ENCODE data around the gene ICOSLG. TPM values are rescaled to one million over a fixed set of nuclear protein-coding genes. Genes with fewer than 3 reads are reported as not detected.
"Not testable (repeated sequence)": the region's sequence is repeated elsewhere in the genome, so short reads cannot be mapped to it uniquely, and the experiment has no call there.

Gene ICOSLG
- total RNA-seq, 1 experiment from 2014 or later, result 0.57 TPM

GRCh38 chr21:44181506-44181905 is 59.2 kb downstream of the ICOSLG start:
- not testable (repeated sequence) for DNase-seq (ENCODE audit: low read depth)

- not testable (repeated sequence) for DNase-seq (ENCODE audit: low read depth)
Measured at GRCh38 chr21:44176127-44176526, 64.6 kb downstream of the ICOSLG start.

- DNase-seq (ENCODE audit: low read depth), result not testable (repeated sequence)
Measured at GRCh38 chr21:44175189-44175588, 65.6 kb downstream of the ICOSLG start.

Other genes starting within 250 kb of the ICOSLG start
- gene TRAPPC10, start 228.6 kb downstream of the ICOSLG start, total RNA-seq (2014; rRNA removed; shearing (Covaris generic)), result 24.2 and 26.0 TPM in 2 replicates
- gene PWP2, start 133.5 kb downstream of the ICOSLG start, total RNA-seq (2014; rRNA removed; shearing (Covaris generic)), result 10.1 and 14.8 TPM in 2 replicates
- gene GATD3, start 107.3 kb downstream of the ICOSLG start, total RNA-seq (2014; rRNA removed; shearing (Covaris generic)), result 1.5 and 5.9 TPM in 2 replicates
- not detected in 2 replicates for gene DNMT3L, start 21.0 kb upstream of the ICOSLG start, total RNA-seq (2014; rRNA removed; shearing (Covaris generic))
- not detected in 2 replicates for gene AIRE, start 44.9 kb upstream of the ICOSLG start, total RNA-seq (2014; rRNA removed; shearing (Covaris generic))
- 91.8 and 92.9 TPM in 2 replicates for gene PFKL, start 59.1 kb upstream of the ICOSLG start, total RNA-seq (2014; rRNA removed; shearing (Covaris generic))
- 23.5 and 60.9 TPM in 2 replicates for gene CFAP410, start 98.4 kb upstream of the ICOSLG start, total RNA-seq (2014; rRNA removed; shearing (Covaris generic))
- 4.4 and 9.1 TPM in 2 replicates for gene TRPM2, start 112.7 kb upstream of the ICOSLG start, total RNA-seq (2014; rRNA removed; shearing (Covaris generic))
- 0.06 and 0.17 TPM in 2 replicates for gene LRRC3, start 214.6 kb upstream of the ICOSLG start, total RNA-seq (2014; rRNA removed; shearing (Covaris generic))

All from Daoy (cell line).